GM12873 (cell line): ENCODE results near the gene VEGFC.

Source experiments
- TF ChIP-seq, protein P1 (sequence below): IDR thresholded peaks from 2 replicates; pipeline ENCODE4 v1.5.1; 2012; ENCODE audit warnings: low read depth, mild to moderate bottlenecking, moderate library complexity, low read length, control low read depth; ENCODE audit not compliant: insufficient read depth; ENCODE audit errors: missing control alignments

The VEGFC gene

GRCh38 chr4:176788971-176789370 is 3.8 kb downstream of the VEGFC start:
- TF ChIP-seq, protein P1, sequence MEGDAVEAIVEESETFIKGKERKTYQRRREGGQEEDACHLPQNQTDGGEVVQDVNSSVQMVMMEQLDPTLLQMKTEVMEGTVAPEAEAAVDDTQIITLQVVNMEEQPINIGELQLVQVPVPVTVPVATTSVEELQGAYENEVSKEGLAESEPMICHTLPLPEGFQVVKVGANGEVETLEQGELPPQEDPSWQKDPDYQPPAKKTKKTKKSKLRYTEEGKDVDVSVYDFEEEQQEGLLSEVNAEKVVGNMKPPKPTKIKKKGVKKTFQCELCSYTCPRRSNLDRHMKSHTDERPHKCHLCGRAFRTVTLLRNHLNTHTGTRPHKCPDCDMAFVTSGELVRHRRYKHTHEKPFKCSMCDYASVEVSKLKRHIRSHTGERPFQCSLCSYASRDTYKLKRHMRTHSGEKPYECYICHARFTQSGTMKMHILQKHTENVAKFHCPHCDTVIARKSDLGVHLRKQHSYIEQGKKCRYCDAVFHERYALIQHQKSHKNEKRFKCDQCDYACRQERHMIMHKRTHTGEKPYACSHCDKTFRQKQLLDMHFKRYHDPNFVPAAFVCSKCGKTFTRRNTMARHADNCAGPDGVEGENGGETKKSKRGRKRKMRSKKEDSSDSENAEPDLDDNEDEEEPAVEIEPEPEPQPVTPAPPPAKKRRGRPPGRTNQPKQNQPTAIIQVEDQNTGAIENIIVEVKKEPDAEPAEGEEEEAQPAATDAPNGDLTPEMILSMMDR = no peak

GRCh38 chr4:176788248-176788647 is 4.5 kb downstream of the VEGFC start:
- TF ChIP-seq, protein P1 = no peak

DNA sequence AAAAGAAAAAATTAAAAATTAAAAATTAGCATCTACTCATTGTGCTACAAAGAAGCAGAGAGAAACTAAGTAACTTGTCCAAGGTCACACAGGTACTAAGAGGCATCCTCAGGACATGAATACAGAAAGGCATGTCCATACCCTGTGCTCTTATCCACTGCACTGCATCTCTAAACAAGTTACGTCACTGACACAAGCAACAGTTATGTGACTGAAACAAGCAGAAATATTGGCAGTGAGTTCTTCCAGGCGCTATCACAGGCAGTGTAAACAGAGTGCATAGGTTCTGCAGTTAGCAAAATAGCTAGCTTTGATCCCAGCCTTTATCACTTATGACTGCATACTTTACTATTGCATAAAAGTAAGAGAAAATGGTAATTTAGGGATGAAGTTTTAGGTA is 7.9 kb downstream of the VEGFC start:
- TF ChIP-seq, protein P1 = no peak

- TF ChIP-seq, protein P1 = no peak
These were observed 9.9 kb downstream of the VEGFC start for GRCh38 chr4:176782794-176783193.

DNA sequence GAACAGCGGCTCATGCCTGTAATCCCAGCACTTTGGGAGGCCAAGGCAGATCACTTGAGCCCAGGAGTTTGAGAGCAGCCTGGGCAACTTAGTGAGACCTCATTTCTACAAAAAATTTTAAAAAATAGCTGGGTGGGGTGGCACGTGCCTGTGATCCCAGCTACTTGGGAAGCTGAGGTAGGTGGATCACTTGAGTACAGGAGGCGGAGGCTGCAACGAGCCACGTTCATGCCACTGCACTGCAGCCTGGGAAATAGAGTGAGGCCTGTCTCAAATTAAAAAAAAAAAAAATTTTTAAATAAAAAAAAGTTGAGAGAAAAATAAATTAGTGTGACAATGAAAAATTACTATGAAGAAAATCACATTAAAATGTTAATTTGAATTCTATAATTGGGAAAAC is 10.5 kb downstream of the VEGFC start:
- TF ChIP-seq, protein P1 = no peak

DNA sequence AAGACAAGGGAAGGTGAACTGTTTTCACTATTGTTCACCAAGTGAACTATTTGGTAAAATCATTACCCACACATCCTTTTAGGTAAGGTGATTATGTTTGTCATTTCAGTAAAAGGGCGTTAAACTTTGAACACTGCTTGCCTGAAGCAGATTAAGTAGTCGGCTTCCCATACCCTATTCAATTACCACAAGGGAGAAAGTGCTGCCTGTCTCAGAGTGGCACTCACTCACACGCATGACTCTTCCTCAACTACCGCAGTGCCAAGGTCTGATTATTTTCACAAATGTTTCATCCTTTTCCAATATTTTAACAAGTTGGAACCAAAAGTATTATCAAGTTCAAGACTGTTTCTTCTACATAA is 11.0 kb downstream of the VEGFC start:
- TF ChIP-seq, protein P1 = no peak

GRCh38 chr4:176780995-176781738 is 11.6 kb downstream of the VEGFC start:
- TF ChIP-seq, protein P1 = no peak
